Ureter (tissue), 1 donor: ENCODE results near the gene AMMECR1L. TPM values are rescaled to one million over a fixed set of nuclear protein-coding genes. Genes with fewer than 3 reads are reported as not detected.
"Not testable (repeated sequence)": the region's sequence is repeated elsewhere in the genome, so short reads cannot be mapped to it uniquely, and the experiment has no call there.

Experiments
- DNase-seq: peaks from one replicate; pipeline ENCODE4 v3.0.0-alpha.2; 2020; ENCODE audit warnings: low spot score
- total RNA-seq: library from RNA; stranded (reverse); gene quantifications from one replicate; pipeline ENCODE4 v1.2.4, GENCODE V29; 2023
- donor health status: DM: yes; HTN: yes; CAD: no.

AMMECR1L gene
- total RNA-seq, 1 donor from 2014 or later = 19.2 TPM

DNA sequence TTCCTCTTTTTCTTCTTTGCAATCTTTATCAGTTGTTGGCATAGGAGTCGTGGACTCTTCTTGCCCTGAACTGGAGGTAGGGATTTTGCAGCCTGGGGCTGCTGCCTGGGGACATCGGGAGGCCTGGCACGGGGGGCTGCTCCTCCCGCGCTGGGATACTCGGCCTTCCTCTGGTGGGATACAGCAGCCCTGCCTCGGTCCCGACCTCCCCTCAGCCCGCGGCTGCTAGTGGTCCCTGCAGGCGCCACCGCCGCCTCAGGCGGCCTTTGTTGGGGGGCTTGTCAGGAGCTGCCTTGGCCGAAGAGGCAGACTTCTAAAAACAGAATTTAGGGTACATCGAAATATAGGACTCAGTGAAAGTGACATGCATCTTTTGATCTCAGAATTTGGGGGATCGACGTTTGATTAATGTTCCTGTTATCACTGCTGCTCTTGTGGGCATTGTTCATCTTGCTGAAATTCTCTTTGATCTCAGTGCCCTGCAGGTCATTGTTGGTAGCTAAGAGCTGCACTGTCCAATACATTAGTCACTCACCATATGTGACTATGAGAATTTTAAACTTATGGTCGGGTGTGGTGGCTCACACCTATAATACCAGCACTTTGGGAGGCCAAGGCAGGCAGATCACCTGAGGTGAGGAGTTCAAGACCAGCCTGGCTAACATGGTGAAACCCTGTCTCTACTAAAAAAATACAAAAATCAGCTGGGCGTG is 44.1 kb downstream of the AMMECR1L start:
- DNase-seq = no peak

DNA sequence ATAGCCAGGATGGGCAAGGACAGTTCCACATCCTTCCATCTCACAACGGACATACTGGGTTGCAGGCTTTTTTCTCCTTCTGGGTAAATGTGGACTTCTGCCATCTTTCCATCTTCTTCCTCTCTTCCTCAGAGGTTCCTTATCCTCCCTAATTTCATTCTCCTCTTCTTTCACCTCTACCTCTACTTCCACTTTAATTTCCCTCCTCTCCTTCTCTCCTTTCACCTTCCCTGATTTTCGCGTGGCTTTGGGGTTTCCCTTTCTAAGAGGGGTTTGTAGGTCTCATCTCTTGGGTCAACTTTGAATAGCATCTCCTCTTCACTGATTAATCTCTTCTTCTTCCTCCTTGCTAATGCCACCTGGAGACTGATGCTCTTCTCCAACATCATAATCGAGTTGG is 44.9 kb downstream of the AMMECR1L start:
- DNase-seq = no peak

DNA sequence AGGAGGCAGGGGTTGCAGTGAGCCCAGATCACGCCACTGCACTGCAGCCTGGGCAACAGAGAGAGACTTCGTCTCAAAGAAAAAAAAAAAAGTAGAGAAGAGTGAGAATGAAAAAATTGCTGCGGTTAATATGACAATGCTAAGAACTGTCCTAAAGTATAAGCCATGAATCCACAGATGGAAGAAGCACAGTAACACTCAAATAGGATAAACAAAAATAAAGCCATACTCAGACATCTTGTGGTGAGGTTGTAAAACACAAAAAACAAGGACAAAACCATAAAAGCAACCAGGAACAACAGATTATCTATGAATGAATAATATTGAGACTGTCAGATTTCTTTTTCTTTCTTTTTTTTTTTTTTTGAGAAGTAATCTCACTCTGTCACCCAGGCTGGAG is 50.8 kb downstream of the AMMECR1L start:
- no peak for DNase-seq

DNA sequence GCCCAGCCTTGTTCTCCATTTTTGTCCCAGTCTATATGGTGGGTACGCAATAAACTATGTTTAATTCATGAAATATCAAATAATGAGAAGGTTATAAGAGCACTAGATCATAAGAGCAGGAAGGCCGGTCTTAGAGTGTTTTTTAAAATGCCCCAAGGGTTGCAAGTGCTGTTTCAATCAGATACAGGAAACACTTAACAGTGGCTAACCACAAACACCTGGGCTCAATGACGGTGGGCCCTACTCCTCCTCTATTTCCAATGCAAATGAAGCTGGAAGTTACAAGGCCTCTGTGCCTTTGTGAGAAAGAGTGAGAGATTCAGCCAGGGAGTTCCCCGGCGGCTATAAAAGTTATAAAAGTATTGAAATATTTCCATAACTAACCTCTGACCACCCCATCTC is 55.9 kb downstream of the AMMECR1L start:
- no peak for DNase-seq

DNA sequence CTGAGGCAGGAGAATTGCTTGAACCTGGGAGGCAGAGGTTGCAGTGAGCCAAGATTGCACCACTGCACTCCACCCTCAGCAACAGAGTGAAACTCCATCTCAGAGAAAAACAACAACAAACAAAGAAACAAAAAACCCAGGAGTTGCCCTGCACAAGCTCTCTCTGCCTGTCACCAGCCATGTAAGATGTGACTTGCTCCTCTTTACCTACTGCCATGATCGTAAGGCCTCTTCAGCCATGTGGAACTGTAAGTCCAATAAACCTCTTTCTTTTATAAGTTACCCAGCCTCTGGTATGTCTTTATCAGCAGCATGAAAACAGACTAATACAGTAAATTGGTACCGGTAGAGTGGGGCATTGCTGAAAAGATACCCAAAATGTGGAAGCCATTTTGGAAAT is 59.0 kb downstream of the AMMECR1L start:
- not testable (repeated sequence) for DNase-seq

DNA sequence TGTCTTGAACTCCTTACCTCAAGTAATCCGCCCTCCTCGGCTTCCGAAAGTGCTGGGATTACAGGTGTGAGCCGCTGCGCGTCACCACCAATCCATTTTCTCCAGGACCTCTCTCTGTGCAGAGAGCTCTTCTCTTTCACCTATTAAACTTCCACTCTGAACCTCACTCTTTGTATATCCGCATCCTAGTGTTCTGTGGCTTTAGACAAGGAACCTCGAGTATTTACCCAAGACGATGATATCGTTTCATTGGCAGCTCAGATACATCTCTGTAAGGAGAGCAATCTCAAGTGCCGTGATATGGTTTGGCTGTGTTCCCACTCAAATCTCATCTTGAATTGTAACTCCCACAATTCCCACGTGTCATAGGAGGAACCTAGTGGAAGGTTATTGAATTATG is 59.7 kb downstream of the AMMECR1L start:
- no peak for DNase-seq

DNA sequence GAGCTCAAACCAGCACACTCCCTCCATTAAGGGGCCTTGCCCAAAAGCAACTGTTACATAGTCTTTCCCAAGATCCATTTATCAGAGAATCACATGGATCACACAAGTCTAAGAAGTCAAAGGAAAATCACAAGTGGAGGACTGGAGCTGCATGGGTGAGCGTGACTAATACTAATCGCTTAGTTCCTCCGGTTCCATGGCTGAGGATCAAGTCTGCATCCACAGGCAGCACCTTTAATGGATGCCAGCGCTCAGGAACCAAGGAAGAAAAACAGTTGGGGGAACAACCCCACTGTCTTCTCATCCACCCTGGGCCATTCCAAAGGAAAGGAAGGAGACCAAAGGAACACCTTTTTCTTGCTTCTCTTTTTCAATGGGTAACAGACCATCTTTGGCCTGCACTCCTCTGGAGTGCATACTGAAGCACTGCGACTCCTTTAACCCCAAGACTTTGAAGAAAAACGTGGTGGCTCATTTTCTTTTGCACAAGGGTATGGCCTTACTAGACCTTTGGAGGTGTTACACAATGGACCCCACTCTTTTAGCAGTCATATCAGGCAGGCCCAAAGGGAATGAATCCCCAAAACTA is 65.6 kb downstream of the AMMECR1L start:
- no peak for DNase-seq

DNA sequence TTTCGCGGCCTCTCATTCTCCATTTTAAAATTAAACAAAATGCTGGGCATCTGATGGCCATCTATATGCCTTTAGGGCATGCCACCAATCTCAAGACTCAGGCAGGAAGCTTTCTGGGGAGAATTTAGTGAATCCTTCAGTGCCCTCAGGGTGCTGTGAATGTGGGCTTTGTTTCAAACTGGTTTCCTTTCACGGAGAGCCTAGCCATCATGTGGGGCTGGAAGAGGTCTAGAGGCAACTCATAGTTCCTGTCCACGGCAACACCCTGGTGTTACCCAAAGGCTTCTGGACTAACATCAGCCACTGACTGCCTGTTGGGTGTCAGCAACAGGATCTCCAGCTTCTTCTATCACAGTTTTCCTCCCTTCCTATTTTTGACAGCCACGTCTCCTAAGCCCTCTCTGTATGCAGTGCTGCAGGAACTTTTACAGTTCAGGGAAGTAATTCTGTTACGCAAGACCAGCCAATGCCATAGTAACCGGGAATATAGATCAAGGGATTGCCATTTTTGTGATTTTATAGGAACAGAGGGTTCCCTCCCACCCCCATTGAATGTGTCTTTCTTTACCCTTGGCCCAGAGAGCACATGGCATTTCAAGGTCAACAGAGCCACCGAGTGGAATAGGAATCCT is 66.8 kb downstream of the AMMECR1L start:
- no peak for DNase-seq

DNA sequence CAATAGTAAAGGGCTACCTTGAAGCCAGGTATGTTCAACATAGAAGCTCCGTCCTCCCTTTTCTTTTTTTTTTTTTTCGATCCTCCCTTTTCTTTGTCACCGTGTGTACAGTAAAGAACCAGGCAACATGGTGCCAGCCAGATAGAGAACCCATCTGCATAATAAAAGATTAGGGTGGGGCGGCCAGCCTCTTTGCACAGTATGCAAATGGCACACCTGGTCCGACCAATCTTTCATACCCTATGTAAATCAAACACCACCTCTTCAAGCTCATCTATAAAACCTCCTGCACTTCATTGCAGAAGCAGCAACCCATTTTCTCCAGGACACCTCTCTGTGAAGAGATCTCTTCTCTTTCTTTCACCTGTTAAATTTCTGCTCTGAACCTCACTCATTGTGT is 67.5 kb downstream of the AMMECR1L start:
- DNase-seq = no peak

DNA sequence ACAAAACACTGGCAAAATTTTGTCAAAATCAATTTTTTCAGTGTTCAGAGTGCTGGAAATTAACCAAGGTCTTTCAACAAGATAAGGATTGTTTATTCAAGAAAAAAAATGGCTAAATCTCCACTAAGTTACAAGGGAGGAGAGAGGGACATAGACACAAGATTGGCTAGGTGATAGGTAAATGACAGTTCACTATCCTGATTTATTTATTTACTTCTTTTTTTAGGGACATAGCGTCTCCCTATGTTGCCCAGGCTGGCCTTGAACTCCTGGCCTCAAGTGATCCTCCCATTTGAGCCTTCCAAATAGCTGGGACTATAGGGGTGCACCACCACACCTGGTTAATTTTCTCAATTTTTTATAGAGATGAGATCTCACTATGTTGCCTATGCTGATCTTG is 71.1 kb downstream of the AMMECR1L start:
- DNase-seq = no peak

DNA sequence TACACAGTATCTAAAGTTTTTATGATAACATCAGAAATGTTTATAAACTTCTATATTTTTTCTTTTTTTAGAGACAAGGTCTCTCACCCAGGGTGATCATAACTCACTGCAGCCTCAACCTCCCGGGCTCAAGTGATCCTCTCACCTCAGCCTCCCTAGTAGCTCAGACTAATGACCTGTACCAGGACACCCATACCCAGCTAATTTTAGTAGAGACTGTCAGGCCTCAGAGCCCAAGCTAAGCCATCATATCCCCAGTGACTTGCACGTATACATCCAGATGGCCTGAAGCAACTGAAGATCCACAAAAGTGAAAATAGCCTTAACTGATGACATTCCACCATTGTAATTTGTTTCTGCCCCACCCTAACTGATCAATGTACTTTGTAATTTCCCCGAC is 73.3 kb downstream of the AMMECR1L start:
- not testable (repeated sequence) for DNase-seq

Other genes with a start within 250 kb of the AMMECR1L start
- gene GPR17, start 239.8 kb downstream of the AMMECR1L start, total RNA-seq = not detected
- gene LIMS2, start 210.4 kb downstream of the AMMECR1L start, total RNA-seq = 112 TPM
- 7.3 TPM for gene SFT2D3, start 184.5 kb downstream of the AMMECR1L start, total RNA-seq
- 60.1 TPM for gene WDR33, start 74.8 kb downstream of the AMMECR1L start, total RNA-seq
- gene POLR2D, start 27.8 kb downstream of the AMMECR1L start, total RNA-seq = 29.7 TPM
- 22.5 TPM for gene SAP130, start 142.1 kb upstream of the AMMECR1L start, total RNA-seq
- gene UGGT1, start 205.2 kb upstream of the AMMECR1L start, total RNA-seq = 61.1 TPM